Inflammatory macrophage (primary cell): ENCODE measurements around the gene HHIPL1.

ENCODE experiments used
- DNase-seq, 2 donors: peaks; one replicate each; pipeline ENCODE4 v3.0.0-alpha.2; 2020 to 2022

Gene HHIPL1

DNA sequence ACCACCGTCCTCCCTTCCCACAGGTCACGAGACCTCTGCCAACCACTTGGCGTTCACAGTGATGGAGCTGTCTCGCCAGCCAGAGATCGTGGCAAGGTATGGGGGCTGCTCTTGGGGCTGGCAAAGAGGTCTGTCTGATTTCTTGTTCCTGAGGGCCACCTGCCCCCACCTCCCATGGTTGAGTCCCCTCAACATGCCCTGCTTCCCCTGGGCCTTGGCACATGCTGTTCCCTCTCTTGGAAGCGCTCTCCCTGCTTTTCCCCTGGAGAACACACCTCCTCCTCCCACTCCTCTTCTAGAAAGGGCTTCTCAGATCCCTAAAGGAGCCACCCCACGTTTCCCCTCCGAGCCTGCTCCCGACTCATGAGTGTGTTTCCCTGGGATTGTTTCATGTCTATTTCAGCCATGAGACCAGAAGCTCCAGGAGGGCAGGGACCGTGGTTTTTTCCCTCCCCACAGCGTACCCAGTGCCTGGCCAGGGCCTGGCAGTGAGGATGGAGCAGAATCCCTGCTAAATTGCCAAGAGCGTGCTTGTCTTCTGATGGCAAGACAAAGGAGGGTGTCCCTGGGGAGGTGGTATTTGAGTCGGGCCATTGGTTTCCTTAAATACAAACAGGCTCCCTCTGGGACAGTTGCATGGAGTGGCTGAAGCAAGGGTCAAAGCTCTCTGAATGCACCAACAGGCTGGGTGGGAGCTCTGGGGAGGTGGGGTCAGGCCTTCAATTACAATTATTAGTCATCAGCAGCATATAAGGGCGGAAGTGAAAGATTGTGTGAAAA, 73.3 kb downstream of the HHIPL1 start:
- DNase-seq, result no peak

GRCh38 chr14:99718811-99719192, 73.9 kb downstream of the HHIPL1 start:
- no peak for DNase-seq

DNA sequence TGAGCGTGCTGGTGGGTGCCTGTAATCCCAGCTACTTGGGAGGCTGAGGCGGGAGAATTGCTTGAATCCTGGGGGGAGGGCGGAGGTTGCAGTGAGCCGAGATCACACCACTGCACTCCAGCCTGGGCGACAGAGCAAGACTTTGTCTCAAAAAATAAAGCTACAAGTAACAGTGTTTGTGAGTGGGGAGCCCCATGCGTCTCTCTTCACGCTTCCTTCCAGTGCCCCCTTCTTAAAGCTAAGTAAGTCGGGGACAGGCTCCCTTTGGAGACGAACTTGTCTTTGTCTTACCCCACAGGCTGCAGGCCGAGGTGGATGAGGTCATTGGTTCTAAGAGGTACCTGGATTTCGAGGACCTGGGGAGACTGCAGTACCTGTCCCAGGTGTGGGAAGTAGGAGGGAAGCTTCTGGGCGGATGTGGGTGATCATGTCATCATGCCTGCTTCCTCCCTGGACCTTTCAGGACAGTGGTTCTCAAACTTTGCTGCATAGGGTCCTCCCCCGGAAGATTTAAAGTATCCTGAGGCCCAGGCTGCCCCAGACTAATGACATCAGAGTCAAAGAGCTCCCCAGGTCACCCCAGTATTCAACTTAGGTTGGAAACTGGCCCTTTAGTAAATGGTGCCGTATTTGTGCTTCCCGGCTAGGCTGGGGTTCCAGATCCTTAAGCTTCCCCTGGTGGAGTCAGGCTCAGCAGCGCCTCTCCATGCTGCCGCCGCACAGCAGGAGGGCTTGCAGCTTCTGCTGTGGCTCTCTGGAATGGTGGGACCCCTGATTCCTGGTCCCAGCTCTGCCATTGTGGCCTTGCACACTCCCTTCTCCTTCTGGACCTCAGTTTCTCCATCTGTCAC, 76.2 kb downstream of the HHIPL1 start:
- DNase-seq, result no peak

GRCh38 chr14:99721792-99722516, 77.0 kb downstream of the HHIPL1 start:
- no peak for DNase-seq

GRCh38 chr14:99722741-99723140, 77.8 kb downstream of the HHIPL1 start:
- DNase-seq, result no peak

DNA sequence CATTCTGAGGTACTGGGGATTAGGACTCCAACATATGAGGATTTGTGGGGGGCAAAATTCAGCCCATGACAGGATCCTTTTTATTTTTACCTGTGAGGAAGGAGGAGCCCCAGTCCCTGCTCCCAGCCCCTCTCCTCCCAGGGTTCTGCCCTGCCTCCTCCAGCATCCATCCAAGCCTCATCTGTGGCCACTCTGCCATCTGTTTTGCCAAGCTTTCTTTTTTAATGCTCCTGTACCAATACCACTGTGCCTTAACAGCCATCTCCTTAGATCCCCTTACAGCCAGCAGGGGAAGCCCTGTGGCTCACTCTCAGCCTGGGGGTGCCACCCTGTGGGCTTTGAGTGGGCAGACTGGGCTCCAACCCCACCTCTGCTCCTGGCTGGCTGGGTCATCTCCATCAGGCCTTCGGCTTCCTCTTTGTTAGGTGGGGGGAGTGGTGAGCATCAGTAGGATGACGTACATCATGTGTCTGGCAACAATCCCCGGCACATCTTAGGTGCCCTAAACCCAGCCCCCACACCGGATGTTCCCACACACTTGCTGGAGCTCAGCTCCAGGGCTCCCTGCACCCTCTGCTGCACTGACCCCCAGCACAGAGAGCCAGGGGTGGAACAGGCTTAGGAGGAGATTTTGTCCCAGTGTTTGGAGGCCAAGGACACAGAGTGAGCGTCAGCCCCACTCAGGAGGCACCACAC, 79.4 kb downstream of the HHIPL1 start:
- no peak for DNase-seq

DNA sequence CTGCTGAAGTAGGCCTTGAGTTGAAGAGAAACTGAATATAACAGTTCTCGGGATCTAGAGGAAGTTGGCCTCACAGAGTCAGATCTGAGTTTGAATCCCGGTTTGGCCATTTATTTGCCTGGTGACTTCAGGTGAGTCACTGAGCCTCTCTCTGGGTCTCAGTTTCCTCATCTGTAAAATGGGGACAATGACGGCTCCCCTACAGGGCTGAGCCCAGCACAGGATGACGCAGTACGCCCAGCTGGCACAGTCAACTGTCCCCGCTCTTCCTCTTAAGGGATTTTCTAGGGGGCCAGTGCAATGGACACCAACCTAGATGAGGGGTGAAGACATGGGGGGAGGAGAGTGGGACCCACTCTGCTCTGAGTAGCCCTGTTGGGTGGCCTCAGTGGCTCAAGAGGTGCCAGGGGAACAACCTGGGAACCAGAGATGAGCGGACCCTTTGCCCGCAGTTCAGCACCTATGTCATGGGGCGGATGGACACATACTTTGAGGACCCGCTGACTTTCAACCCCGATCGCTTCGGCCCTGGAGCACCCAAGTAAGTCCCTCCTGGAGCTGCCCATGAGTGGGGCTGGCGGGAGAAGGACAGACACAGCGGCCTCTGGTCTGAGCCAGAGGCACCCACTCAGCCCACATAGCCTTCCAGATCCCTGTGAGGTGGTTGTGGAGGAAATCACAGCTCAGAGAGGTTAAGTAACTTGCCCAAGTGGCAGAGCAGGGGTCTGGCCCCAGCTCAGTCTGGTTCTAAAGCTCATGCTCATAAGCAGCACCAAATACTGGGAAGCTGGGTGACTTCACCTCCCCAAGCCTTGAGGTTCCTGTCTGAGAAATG, 80.2 kb downstream of the HHIPL1 start:
- no peak for DNase-seq

GRCh38 chr14:99725774-99726537, 81.0 kb downstream of the HHIPL1 start:
- DNase-seq, result no peak

DNA sequence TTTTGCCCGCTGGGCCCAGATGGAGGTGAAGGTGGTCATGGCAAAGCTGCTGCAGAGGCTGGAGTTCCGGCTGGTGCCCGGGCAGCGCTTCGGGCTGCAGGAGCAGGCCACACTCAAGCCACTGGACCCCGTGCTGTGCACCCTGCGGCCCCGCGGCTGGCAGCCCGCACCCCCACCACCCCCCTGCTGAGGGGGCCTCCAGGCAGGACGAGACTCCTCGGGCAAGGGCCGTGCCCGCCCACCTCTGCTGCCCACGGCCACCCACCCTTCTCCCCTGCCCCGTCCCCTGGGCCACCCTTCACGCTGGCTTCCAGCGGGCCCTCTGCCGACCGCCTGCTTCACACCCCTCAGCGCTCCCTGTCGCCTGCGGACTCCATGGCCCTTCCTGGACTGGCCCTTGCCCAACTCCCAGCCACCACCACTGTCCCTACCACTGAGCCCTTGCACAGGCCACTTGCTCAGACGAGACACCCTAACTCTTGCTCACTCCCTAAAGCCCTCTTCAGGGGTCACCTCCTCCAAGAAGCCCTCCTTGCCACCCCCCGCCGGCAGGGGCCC, 81.7 kb downstream of the HHIPL1 start:
- no peak for DNase-seq

GRCh38 chr14:99727096-99727870, 82.4 kb downstream of the HHIPL1 start:
- no peak for DNase-seq

- no peak for DNase-seq
These were observed 83.4 kb downstream of the HHIPL1 start for GRCh38 chr14:99728231-99728920.

GRCh38 chr14:99728981-99729451, 84.1 kb downstream of the HHIPL1 start:
- no peak for DNase-seq
